ENCODE measurements around the gene DPP9. TPM values are rescaled to one million over a fixed set of nuclear protein-coding genes. Genes with fewer than 3 reads are reported as not detected.
"Not testable (repeated sequence)": the region's sequence is repeated elsewhere in the genome, so short reads cannot be mapped to it uniquely, and the experiment has no call there.

The DPP9 gene
- total RNA-seq, 4 donors from 2014 or later, result 35.0 to 82.1 (median 42.0) TPM

- Histone ChIP-seq H3K36me3 (peaks cover 0 to 99% of the 10 kb centered on the region in 2 donors), H3K27ac (no peak overlapping the region), H3K9me3 (no peaks in the 10 kb centered on the region), H3K27me3 (no peaks in the 10 kb centered on the region), H3K4me3 (no peak overlapping the region), H3K4me1 (no peaks in the 10 kb centered on the region)
- 90 to 97% methylated on average over 2 to 7 of the region's 10 CpGs for WGBS, 2 donors (ENCODE audit: low coverage in 1 of 2)
- no peak for ATAC-seq
- TF ChIP-seq POLR2A (IDR thresholded peaks at IDR 0.05), result no peak
- no peak for TF ChIP-seq POLR2AphosphoS5 (IDR thresholded peaks at IDR 0.05)
- TF ChIP-seq EP300 (IDR thresholded peaks at IDR 0.05), result no peak
- no peak for TF ChIP-seq CTCF (IDR thresholded peaks at IDR 0.05)
Measured at GRCh38 chr19:4686700-4687099, 36.9 kb downstream of the DPP9 start.

- TF ChIP-seq EP300 (IDR thresholded peaks at IDR 0.05) (no peak), POLR2AphosphoS5 (IDR thresholded peaks at IDR 0.05) (no peak), CTCF (IDR thresholded peaks at IDR 0.05) (no peak), POLR2A (IDR thresholded peaks at IDR 0.05) (no peak)
- 80% methylated on average over 3 of the region's 28 CpGs; no CpG with 5 or more reads in 1 of the 2 donors for WGBS, 2 donors (ENCODE audit: low coverage in 1 of 2)
- H3K27ac ChIP-seq, result no peak overlapping the region
- no peaks in the 10 kb centered on the region for H3K27me3 ChIP-seq
- no peak for ATAC-seq
- H3K9me3 ChIP-seq, result no peaks in the 10 kb centered on the region
- H3K36me3 ChIP-seq, result peaks cover 0 to 100% of the 10 kb centered on the region in 2 donors
- no peaks in the 10 kb centered on the region for H3K4me1 ChIP-seq
- no peak overlapping the region for H3K4me3 ChIP-seq
Measured at GRCh38 chr19:4684312-4685095, 39.1 kb downstream of the DPP9 start.

- Histone ChIP-seq H3K9me3 (no peaks in the 10 kb centered on the region), H3K27me3 (no peaks in the 10 kb centered on the region), H3K4me1 (no peaks in the 10 kb centered on the region), H3K36me3 (peaks cover 0 to 100% of the 10 kb centered on the region in 2 donors), H3K27ac (no peak overlapping the region), H3K4me3 (no peak overlapping the region)
- TF ChIP-seq EP300 (IDR thresholded peaks at IDR 0.05) (no peak), POLR2AphosphoS5 (IDR thresholded peaks at IDR 0.05) (no peak), POLR2A (IDR thresholded peaks at IDR 0.05) (no peak), CTCF (IDR thresholded peaks at IDR 0.05) (no peak)
- ATAC-seq, result no peak
- 93% methylated on average over 7 of the region's 45 CpGs; no CpG with 5 or more reads in 1 of the 2 donors for WGBS, 2 donors (ENCODE audit: low coverage in 1 of 2)
Measured at GRCh38 chr19:4682417-4683200, 41.0 kb downstream of the DPP9 start.

- WGBS, 2 donors (ENCODE audit: low coverage in 1 of 2), result 100% methylated on average over 1 to 3 of the region's 7 CpGs
- not testable (repeated sequence) for H3K9me3 ChIP-seq, H3K4me1 ChIP-seq, ATAC-seq, H3K27me3 ChIP-seq, H3K4me3 ChIP-seq, H3K27ac ChIP-seq
- peaks cover 0 to 100% of the 10 kb centered on the region in 2 donors for H3K36me3 ChIP-seq
Measured at GRCh38 chr19:4680021-4680420, 43.6 kb downstream of the DPP9 start.

- no peaks in the 10 kb centered on the region for H3K4me1 ChIP-seq
- TF ChIP-seq POLR2AphosphoS5 (IDR thresholded peaks at IDR 0.05), result no peak
- no peak for TF ChIP-seq POLR2A (IDR thresholded peaks at IDR 0.05)
- TF ChIP-seq EP300 (IDR thresholded peaks at IDR 0.05), result no peak
- no peak for TF ChIP-seq CTCF (IDR thresholded peaks at IDR 0.05)
- peak overlapping the region in 3 of 4 donors; percentile 15 to 46 (median 35) for H3K27ac ChIP-seq
- no peaks in the 10 kb centered on the region for H3K27me3 ChIP-seq
- no peaks in the 10 kb centered on the region for H3K9me3 ChIP-seq
- H3K4me3 ChIP-seq, result no peak overlapping the region
- H3K36me3 ChIP-seq, result peaks cover 0 to 95% of the 10 kb centered on the region in 2 donors
- WGBS, 2 donors (ENCODE audit: low coverage in 1 of 2), result 41 to 50% methylated on average over 7 to 11 of the region's 34 CpGs
- ATAC-seq, result peak; percentile 50
Measured at GRCh38 chr19:4678881-4679790, 44.5 kb downstream of the DPP9 start.

Data from gastroesophageal sphincter (tissue), 4 donors.